Measurements from ENCODE around the gene CBLB.

The CBLB gene

DNA sequence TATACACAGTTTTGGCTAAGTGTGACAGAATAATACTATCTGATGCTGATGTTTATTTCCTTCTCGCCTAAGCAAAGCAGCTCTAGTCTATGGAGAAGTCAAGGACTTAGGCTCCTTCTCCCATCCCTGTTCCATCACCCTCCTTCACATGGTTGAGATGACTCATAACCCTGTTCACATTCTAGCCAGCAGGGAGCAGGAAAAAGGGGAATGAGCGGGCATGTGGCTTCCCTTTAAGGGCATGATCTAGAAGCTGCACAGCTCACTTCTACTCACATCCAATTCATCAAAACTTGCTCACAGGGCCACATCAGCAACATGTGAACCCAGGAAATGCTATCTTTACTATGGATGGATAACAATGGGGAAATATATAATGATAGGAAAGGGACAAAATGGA lies 40.9 kb downstream of the CBLB start:
- H3K9me3 ChIP-seq (ENCODE audit: control insufficient read depth, insufficient read depth, low read depth, low read length): no peaks in the 10 kb centered on the region
- H3K4me1 ChIP-seq (ENCODE audit: control insufficient read depth, insufficient read depth, low read length): peaks cover 6% of the 10 kb centered on the region
- H3K4me3 ChIP-seq (ENCODE audit: low read depth, low read length): no peak overlapping the region
- POLR2A ChIA-PET: no interaction called here
- H3K36me3 ChIP-seq (ENCODE audit: control insufficient read depth in 2 of 2, insufficient read depth in 1 of 2, low read length in 2 of 2): no peaks in the 10 kb centered on the region
- CTCF ChIA-PET: interaction anchor here (0.7 kb wide), 1 partner anchor 16 kb away, joined by 3 read pairs; no protein-coding TSS in a partner anchor
- TF ChIP-seq ZNF777 (tag by site-specific recombination; IDR thresholded peaks at IDR 0.05; ENCODE audit: borderline replicate concordance) (no peak), ZNF600 (tag by site-specific recombination; IDR thresholded peaks at IDR 0.05) (peak; percentile 80), ZNF488 (tag by site-specific recombination; IDR thresholded peaks at IDR 0.05) (no peak), ZBTB17 (tag by site-specific recombination; IDR thresholded peaks at IDR 0.05) (0 out of 2 replicates have a peak, but pooled peaks have one; percentile 33), MZF1 (tag by site-specific recombination; IDR thresholded peaks at IDR 0.05; ENCODE audit: borderline replicate concordance) (peak; percentile 94), ZNF416 (tag by site-specific recombination; IDR thresholded peaks at IDR 0.05) (no peak), ZNF366 (tag by site-specific recombination; conservative IDR thresholded peaks at IDR 0.05) (0 out of 2 replicates have a peak, but pooled peaks have one; percentile 18), IKZF3 (tag by site-specific recombination; IDR thresholded peaks at IDR 0.05) (peak; percentile 42; the same call in 1 of the 2 replicates)
- TF ChIP-seq, protein P1, sequence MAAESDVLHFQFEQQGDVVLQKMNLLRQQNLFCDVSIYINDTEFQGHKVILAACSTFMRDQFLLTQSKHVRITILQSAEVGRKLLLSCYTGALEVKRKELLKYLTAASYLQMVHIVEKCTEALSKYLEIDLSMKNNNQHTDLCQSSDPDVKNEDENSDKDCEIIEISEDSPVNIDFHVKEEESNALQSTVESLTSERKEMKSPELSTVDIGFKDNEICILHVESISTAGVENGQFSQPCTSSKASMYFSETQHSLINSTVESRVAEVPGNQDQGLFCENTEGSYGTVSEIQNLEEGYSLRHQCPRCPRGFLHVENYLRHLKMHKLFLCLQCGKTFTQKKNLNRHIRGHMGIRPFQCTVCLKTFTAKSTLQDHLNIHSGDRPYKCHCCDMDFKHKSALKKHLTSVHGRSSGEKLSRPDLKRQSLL (tag by site-specific recombination; IDR thresholded peaks at IDR 0.05): 0 out of 2 replicates have a peak, but pooled peaks have one; percentile 58
- no peak overlapping the region for H3K27ac ChIP-seq (ENCODE audit: extremely low read depth, low read depth, low read length)

GRCh38 chr3:105826778-105827634 lies 41.8 kb downstream of the CBLB start:
- no peak for TF ChIP-seq ZNF596 (tag by site-specific recombination; IDR thresholded peaks at IDR 0.05)
- TF ChIP-seq ZNF175 (tag by site-specific recombination; IDR thresholded peaks at IDR 0.05): no peak
- TF ChIP-seq ZNF658 (tag by site-specific recombination; IDR thresholded peaks at IDR 0.05): no peak
- TF ChIP-seq ZNF138 (tag by site-specific recombination; IDR thresholded peaks at IDR 0.05; ENCODE audit: borderline replicate concordance): no peak
- no peak for TF ChIP-seq ATF2 (tag by site-specific recombination; IDR thresholded peaks at IDR 0.05; ENCODE audit: low read depth)
- no peak for TF ChIP-seq ZNF830 (tag by site-specific recombination; IDR thresholded peaks at IDR 0.05; ENCODE audit: low read depth)
- no peak for TF ChIP-seq PRDM1 (tag by site-specific recombination; IDR thresholded peaks at IDR 0.05)
- TF ChIP-seq GFI1B (tag by site-specific recombination; IDR thresholded peaks at IDR 0.05): no peak
- no peak for TF ChIP-seq ZEB2 (tag by site-specific recombination; IDR thresholded peaks at IDR 0.05)
- Histone ChIP-seq H3K4me3 (ENCODE audit: low read depth, low read length) (no peak overlapping the region), H3K9me3 (ENCODE audit: control insufficient read depth, insufficient read depth, low read depth, low read length) (no peaks in the 10 kb centered on the region), H3K36me3 (ENCODE audit: control insufficient read depth in 2 of 2, insufficient read depth in 1 of 2, low read length in 2 of 2) (no peaks in the 10 kb centered on the region), H3K27ac (ENCODE audit: extremely low read depth, low read depth, low read length) (no peak overlapping the region), H3K4me1 (ENCODE audit: control insufficient read depth, insufficient read depth, low read length) (peaks cover 9% of the 10 kb centered on the region)
- CTCF ChIA-PET: interaction anchor here (0.7 kb wide), 1 partner anchor 16 kb away, joined by 3 read pairs; no protein-coding TSS in a partner anchor
- POLR2A ChIA-PET: no interaction called here

GRCh38 chr3:105824129-105824528 lies 44.7 kb downstream of the CBLB start:
- ChIA-PET CTCF (no interaction called here), POLR2A (no interaction called here)
- H3K9me3 ChIP-seq (ENCODE audit: control insufficient read depth, insufficient read depth, low read depth, low read length): no peaks in the 10 kb centered on the region
- peaks cover 9% of the 10 kb centered on the region for H3K4me1 ChIP-seq (ENCODE audit: control insufficient read depth, insufficient read depth, low read length)
- H3K36me3 ChIP-seq (ENCODE audit: control insufficient read depth in 2 of 2, insufficient read depth in 1 of 2, low read length in 2 of 2): no peaks in the 10 kb centered on the region
- no peak overlapping the region for H3K27ac ChIP-seq (ENCODE audit: extremely low read depth, low read depth, low read length)
- no peak overlapping the region for H3K4me3 ChIP-seq (ENCODE audit: low read depth, low read length)
- TF ChIP-seq ZNF544 (tag by site-specific recombination; IDR thresholded peaks at IDR 0.05): no peak
- TF ChIP-seq PBX3 (CRISPR knock-in tag; IDR thresholded peaks at IDR 0.05): no peak
- no peak for TF ChIP-seq ZNF792 (tag by site-specific recombination; IDR thresholded peaks at IDR 0.05)
- TF ChIP-seq ZNF391 (tag by site-specific recombination; IDR thresholded peaks at IDR 0.05; ENCODE audit: borderline replicate concordance, low read depth): no peak
- TF ChIP-seq, protein P2, sequence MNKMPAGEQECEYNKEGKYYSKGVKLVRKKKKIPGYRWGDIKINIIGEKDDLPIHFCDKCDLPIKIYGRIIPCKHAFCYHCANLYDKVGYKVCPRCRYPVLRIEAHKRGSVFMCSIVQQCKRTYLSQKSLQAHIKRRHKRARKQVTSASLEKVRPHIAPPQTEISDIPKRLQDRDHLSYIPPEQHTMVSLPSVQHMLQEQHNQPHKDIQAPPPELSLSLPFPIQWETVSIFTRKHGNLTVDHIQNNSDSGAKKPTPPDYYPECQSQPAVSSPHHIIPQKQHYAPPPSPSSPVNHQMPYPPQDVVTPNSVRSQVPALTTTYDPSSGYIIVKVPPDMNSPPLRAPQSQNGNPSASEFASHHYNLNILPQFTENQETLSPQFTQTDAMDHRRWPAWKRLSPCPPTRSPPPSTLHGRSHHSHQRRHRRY (tag by site-specific recombination; IDR thresholded peaks at IDR 0.05): no peak
- no peak for TF ChIP-seq ZNF837 (tag by site-specific recombination; IDR thresholded peaks at IDR 0.05)
- no peak for TF ChIP-seq ZBTB17 (tag by site-specific recombination; IDR thresholded peaks at IDR 0.05)

Measured in HEK293 (cell line).